ENCODE results near the gene MGMT. TPM values are rescaled to one million over a fixed set of nuclear protein-coding genes. Genes with fewer than 3 reads are reported as not detected.
A peak's percentile ranks its signal among the peaks of the same experiment; 100 is the strongest.

The MGMT gene
- total and polyA plus RNA-seq, 4 donors = 28.2 to 79.1 (median 46.0) TPM

DNA sequence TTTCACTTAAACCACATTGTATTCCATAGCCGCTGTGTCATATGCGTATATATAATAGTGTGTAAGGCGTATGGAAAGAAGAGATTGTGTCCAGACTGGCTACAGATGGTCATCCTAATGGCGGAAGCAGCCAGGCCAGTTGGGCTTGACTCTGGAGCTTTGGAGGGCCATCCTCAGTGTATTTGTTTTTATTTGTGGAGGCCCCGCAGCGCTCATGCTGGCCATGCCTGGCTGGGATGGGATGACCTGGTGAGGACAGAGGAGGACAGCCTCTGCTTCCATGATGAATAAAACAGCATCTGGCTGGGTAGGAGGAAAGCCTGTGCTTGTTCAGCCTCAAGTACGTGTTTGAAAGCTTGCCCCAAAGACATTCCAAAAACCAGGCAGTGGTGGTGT lies 276.7 kb downstream of the MGMT start:
- 98% methylated on average over 7 of the region's 7 CpGs for WGBS
- H3K27ac ChIP-seq (ENCODE audit: low read depth in 1 of 2, low read length in 2 of 2) = no peak overlapping the region
- no peaks in the 10 kb centered on the region for H3K27me3 ChIP-seq (ENCODE audit: control insufficient read depth in 4 of 4, insufficient read depth in 4 of 4, low read length in 3 of 4)
- H3K4me3 ChIP-seq (ENCODE audit: low read depth in 1 of 3, low read length in 3 of 3) = no peak overlapping the region
- no peak overlapping the region for H3K9ac ChIP-seq (ENCODE audit: low read depth in 1 of 2, low read length in 2 of 2)
- DNase-seq (ENCODE audit: low spot score) = no peak
- TF ChIP-seq RXRA (IDR thresholded peaks at IDR 0.05) = no peak
- TF ChIP-seq TAF1 (conservative IDR thresholded peaks at IDR 0.05) = no peak
- no peak for TF ChIP-seq SP1 (IDR thresholded peaks at IDR 0.05)
- TF ChIP-seq, protein P1, sequence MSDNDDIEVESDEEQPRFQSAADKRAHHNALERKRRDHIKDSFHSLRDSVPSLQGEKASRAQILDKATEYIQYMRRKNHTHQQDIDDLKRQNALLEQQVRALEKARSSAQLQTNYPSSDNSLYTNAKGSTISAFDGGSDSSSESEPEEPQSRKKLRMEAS (IDR thresholded peaks at IDR 0.05) = no peak
- no peak for TF ChIP-seq HNF4G (IDR thresholded peaks at IDR 0.05)
- TF ChIP-seq, protein P2, sequence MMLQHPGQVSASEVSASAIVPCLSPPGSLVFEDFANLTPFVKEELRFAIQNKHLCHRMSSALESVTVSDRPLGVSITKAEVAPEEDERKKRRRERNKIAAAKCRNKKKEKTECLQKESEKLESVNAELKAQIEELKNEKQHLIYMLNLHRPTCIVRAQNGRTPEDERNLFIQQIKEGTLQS (IDR thresholded peaks at IDR 0.05) = no peak
- H3K36me3 ChIP-seq (ENCODE audit: control insufficient read depth in 4 of 4, insufficient read depth in 3 of 4, low read depth in 1 of 4, low read length in 3 of 4) = peaks cover 0 to 9% (median 0%) of the 10 kb centered on the region in 4 donors
- peaks cover 0 to 8% (median 5%) of the 10 kb centered on the region in 4 donors for H3K9me3 ChIP-seq (ENCODE audit: control insufficient read depth in 4 of 4, low read length in 3 of 4)
- peaks cover 0 to 9% (median 5%) of the 10 kb centered on the region in 4 donors for H3K4me1 ChIP-seq (ENCODE audit: control insufficient read depth in 4 of 4, insufficient read depth in 4 of 4, low read length in 3 of 4)

DNA sequence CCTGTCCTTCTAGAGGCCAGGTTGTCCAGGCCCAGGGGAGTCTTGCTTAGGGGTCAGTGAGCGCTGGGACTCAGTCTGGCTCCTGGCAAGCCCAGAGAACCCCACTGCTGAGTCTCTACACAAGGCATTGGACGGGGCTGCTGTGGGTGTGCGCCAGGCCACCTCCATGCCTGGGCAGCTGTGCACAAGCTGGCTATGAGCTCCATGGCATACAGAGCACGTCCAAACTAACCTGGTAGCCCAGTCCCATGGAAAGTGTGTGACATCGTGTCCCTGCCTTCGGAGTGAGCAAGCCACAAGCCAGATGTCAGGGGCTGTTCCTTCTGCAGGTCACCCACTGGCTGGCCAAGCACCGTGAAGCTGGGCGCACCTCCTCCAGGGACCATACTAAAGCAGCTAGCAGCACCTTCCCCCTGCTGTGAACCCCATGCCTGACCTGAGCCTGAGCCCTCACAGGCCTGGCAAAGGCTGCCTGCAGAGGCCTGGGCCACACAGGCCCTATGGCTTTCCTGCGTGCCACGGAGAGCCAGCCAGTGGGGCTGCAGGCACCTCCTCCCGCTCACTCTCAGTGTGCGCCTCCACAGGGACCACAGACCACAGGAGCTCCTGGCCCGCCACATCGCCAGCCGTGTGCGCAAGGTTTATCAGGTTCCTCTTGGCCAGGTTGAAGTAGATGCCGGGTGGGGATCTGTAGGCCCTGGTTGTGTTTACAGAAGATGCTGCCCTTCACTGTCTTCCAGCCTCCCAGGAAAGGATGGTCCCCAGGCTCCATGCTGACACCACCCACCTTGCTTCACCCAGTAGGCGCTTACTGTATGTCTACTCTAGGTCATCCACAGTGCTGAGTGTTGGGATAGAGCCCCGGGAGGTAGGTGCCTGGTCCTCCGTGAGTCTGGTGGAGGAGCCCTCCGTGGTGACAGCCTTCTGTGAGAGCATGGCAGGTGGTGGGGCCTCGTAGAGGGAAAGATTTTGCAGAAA lies 277.4 kb downstream of the MGMT start:
- Histone ChIP-seq H3K36me3 (ENCODE audit: control insufficient read depth in 4 of 4, insufficient read depth in 3 of 4, low read depth in 1 of 4, low read length in 3 of 4) (peaks cover 0 to 9% (median 0%) of the 10 kb centered on the region in 4 donors), H3K27me3 (ENCODE audit: control insufficient read depth in 4 of 4, insufficient read depth in 4 of 4, low read length in 3 of 4) (no peaks in the 10 kb centered on the region), H3K4me3 (ENCODE audit: low read depth in 1 of 3, low read length in 3 of 3) (no peak overlapping the region), H3K9me3 (ENCODE audit: control insufficient read depth in 4 of 4, low read length in 3 of 4) (peaks cover 0 to 9% (median 6%) of the 10 kb centered on the region in 4 donors), H3K9ac (ENCODE audit: low read depth in 1 of 2, low read length in 2 of 2) (no peak overlapping the region), H3K4me1 (ENCODE audit: control insufficient read depth in 4 of 4, insufficient read depth in 4 of 4, low read length in 3 of 4) (peaks cover 0 to 9% (median 5%) of the 10 kb centered on the region in 4 donors), H3K27ac (ENCODE audit: low read depth in 1 of 2, low read length in 2 of 2) (no peak overlapping the region)
- TF ChIP-seq EGR1 (IDR thresholded peaks at IDR 0.05; ENCODE audit: low read depth in 2 of 2) = no peak
- TF ChIP-seq FOXA1 (IDR thresholded peaks at IDR 0.05) = no peak
- TF ChIP-seq, protein P2 (IDR thresholded peaks at IDR 0.05) = no peak
- TF ChIP-seq, protein P3, sequence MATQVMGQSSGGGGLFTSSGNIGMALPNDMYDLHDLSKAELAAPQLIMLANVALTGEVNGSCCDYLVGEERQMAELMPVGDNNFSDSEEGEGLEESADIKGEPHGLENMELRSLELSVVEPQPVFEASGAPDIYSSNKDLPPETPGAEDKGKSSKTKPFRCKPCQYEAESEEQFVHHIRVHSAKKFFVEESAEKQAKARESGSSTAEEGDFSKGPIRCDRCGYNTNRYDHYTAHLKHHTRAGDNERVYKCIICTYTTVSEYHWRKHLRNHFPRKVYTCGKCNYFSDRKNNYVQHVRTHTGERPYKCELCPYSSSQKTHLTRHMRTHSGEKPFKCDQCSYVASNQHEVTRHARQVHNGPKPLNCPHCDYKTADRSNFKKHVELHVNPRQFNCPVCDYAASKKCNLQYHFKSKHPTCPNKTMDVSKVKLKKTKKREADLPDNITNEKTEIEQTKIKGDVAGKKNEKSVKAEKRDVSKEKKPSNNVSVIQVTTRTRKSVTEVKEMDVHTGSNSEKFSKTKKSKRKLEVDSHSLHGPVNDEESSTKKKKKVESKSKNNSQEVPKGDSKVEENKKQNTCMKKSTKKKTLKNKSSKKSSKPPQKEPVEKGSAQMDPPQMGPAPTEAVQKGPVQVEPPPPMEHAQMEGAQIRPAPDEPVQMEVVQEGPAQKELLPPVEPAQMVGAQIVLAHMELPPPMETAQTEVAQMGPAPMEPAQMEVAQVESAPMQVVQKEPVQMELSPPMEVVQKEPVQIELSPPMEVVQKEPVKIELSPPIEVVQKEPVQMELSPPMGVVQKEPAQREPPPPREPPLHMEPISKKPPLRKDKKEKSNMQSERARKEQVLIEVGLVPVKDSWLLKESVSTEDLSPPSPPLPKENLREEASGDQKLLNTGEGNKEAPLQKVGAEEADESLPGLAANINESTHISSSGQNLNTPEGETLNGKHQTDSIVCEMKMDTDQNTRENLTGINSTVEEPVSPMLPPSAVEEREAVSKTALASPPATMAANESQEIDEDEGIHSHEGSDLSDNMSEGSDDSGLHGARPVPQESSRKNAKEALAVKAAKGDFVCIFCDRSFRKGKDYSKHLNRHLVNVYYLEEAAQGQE (IDR thresholded peaks at IDR 0.05) = no peak
- no peak for TF ChIP-seq GABPA (IDR thresholded peaks at IDR 0.05 in 1 of 2, conservative IDR thresholded peaks at IDR 0.05 in 1 of 2)
- no peak for TF ChIP-seq RXRA (IDR thresholded peaks at IDR 0.05)
- no peak for TF ChIP-seq NR2F2 (IDR thresholded peaks at IDR 0.05)
- TF ChIP-seq HNF4G (IDR thresholded peaks at IDR 0.05) = no peak
- TF ChIP-seq, protein P4, sequence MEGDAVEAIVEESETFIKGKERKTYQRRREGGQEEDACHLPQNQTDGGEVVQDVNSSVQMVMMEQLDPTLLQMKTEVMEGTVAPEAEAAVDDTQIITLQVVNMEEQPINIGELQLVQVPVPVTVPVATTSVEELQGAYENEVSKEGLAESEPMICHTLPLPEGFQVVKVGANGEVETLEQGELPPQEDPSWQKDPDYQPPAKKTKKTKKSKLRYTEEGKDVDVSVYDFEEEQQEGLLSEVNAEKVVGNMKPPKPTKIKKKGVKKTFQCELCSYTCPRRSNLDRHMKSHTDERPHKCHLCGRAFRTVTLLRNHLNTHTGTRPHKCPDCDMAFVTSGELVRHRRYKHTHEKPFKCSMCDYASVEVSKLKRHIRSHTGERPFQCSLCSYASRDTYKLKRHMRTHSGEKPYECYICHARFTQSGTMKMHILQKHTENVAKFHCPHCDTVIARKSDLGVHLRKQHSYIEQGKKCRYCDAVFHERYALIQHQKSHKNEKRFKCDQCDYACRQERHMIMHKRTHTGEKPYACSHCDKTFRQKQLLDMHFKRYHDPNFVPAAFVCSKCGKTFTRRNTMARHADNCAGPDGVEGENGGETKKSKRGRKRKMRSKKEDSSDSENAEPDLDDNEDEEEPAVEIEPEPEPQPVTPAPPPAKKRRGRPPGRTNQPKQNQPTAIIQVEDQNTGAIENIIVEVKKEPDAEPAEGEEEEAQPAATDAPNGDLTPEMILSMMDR (IDR thresholded peaks at IDR 0.05; ENCODE audit: low read depth, low read length, missing input control) = no peak
- TF ChIP-seq SP1 (IDR thresholded peaks at IDR 0.05) = no peak
- TF ChIP-seq, protein P1 (IDR thresholded peaks at IDR 0.05) = no peak
- TF ChIP-seq YY1 (IDR thresholded peaks at IDR 0.05) = no peak
- TF ChIP-seq RAD21 (IDR thresholded peaks at IDR 0.05) = no peak
- WGBS = 98% methylated on average over 22 of the region's 22 CpGs
- DNase-seq (ENCODE audit: low spot score) = peak; percentile 25

Data from liver (tissue), 9 donors.